GM23338 (cell line): Measurements from ENCODE around the gene MVB12B. TPM values are rescaled to one million over a fixed set of nuclear protein-coding genes. Genes with fewer than 3 reads are reported as not detected.

ENCODE experiments used
- ATAC-seq: fragments of 200-7000 bp; cut with Tn5 transposase; 3 replicates; pipeline ENCODE4 v1.9.1; 2020
- DNase-seq: peaks from one replicate; pipeline ENCODE4 v3.0.0-alpha.2; 2015; ENCODE audit warnings: low spot score
- H2AFZ ChIP-seq: fragments of 200-600 bp; sonication (generic); 2 replicates; pipeline ENCODE4 v1.8.0; 2016; ENCODE audit warnings: antibody characterized with exemption, mild to moderate bottlenecking, moderate library complexity
- H3F3A ChIP-seq: fragments of 200-600 bp; sonication (generic); replicated peaks from 2 replicates; pipeline ENCODE4 v1.8.0; 2017; ENCODE audit warnings: antibody characterized with exemption, mixed run types, low read depth
- H3K27ac ChIP-seq: fragments of 200-600 bp; sonication (generic); 2 replicates; pipeline ENCODE4 v1.6.1; 2016; ENCODE audit warnings: low read depth
- H3K27me3 ChIP-seq: fragments of 200-600 bp; sonication (generic); 2 replicates; pipeline ENCODE4 v1.8.0; 2016; ENCODE audit warnings: mild to moderate bottlenecking, mixed run types, moderate library complexity; ENCODE audit not compliant: insufficient read depth
- H3K36me3 ChIP-seq: fragments of 200-600 bp; sonication (generic); 2 replicates; pipeline ENCODE4 v1.8.0; 2016; ENCODE audit warnings: mild to moderate bottlenecking; ENCODE audit not compliant: insufficient read depth
- H3K4me1 ChIP-seq: fragments of 200-600 bp; sonication (generic); 2 replicates; pipeline ENCODE4 v1.8.0; 2016; ENCODE audit warnings: mild to moderate bottlenecking, moderate library complexity; ENCODE audit not compliant: insufficient read depth
- H3K4me2 ChIP-seq: fragments of 200-600 bp; sonication (generic); 2 replicates; pipeline ENCODE4 v1.7.1; 2017; ENCODE audit warnings: mixed run types
- H3K4me3 ChIP-seq: fragments of 200-600 bp; sonication (generic); 2 replicates; pipeline ENCODE4 v1.6.1; 2016; ENCODE audit warnings: mixed run types
- H3K79me2 ChIP-seq: fragments of 200-600 bp; sonication (generic); replicated peaks from 2 replicates; pipeline ENCODE4 v1.8.0; 2017; ENCODE audit warnings: mild to moderate bottlenecking; ENCODE audit not compliant: insufficient read depth
- H3K9me2 ChIP-seq: fragments of 200-600 bp; sonication (generic); 2 replicates; pipeline ENCODE4 v1.8.0; 2017; ENCODE audit not compliant: insufficient read depth
- H4K20me1 ChIP-seq: fragments of 200-600 bp; sonication (generic); replicated peaks from 2 replicates; pipeline ENCODE4 v1.8.0; 2017; ENCODE audit warnings: mild to moderate bottlenecking; ENCODE audit not compliant: insufficient read depth
- H3K27ac Mint-ChIP-seq: 2 replicates; pipeline ENCODE4 v1.8.0; 2020; ENCODE audit warnings: inconsistent platforms, mild to moderate bottlenecking, moderate library complexity, mixed read lengths
- H3K27me3 Mint-ChIP-seq: 3 replicates; pipeline ENCODE4 v1.8.0; 2022; ENCODE audit warnings: low read depth, mild to moderate bottlenecking, moderate library complexity, mixed read lengths, inconsistent platforms; ENCODE audit not compliant: insufficient read depth, poor library complexity
- H3K36me3 Mint-ChIP-seq: 3 replicates; pipeline ENCODE4 v1.8.0; 2021; ENCODE audit warnings: low read depth, mild to moderate bottlenecking, inconsistent platforms, moderate library complexity, mixed read lengths
- H3K4me1 Mint-ChIP-seq: 3 replicates; pipeline ENCODE4 v1.8.0; 2020; ENCODE audit warnings: mild to moderate bottlenecking, inconsistent platforms, mixed read lengths
- H3K4me3 Mint-ChIP-seq: 3 replicates; pipeline ENCODE4 v1.8.0; 2021; ENCODE audit warnings: moderate library complexity, mild to moderate bottlenecking, inconsistent platforms, mixed read lengths
- H3K9me3 Mint-ChIP-seq: 3 replicates; pipeline ENCODE4 v1.8.0; 2020; ENCODE audit warnings: moderate library complexity, mild to moderate bottlenecking, inconsistent platforms, mixed read lengths
- CTCF ChIP-seq, 2 experiments: fragments of 200-600 bp in 1 of 2; sonication (generic) in 1 of 2; conservative IDR thresholded peaks; 2 replicates each; pipeline versions ENCODE4 v1.5.1 to v1.6.1; 2016 to 2017; ENCODE audit warnings: antibody characterized with exemption in 2 of 2, low read depth in 2 of 2, mild to moderate bottlenecking in 2 of 2, moderate library complexity in 1 of 2
- ETS1 ChIP-seq: IDR thresholded peaks from 2 replicates; pipeline ENCODE4 v1.6.1; 2016; ENCODE audit warnings: antibody characterized with exemption
- EZH2 ChIP-seq: fragments of 200-600 bp; sonication (generic); IDR thresholded peaks from one replicate; pipeline ENCODE4 v1.8.0; 2017; ENCODE audit warnings: antibody characterized with exemption, mild to moderate bottlenecking, low read depth; ENCODE audit not compliant: unreplicated experiment
- EZH2phosphoT487 ChIP-seq: fragments of 200-600 bp; sonication (generic); IDR thresholded peaks from one replicate; pipeline ENCODE4 v1.8.1; 2018; ENCODE audit warnings: antibody characterized with exemption; ENCODE audit not compliant: unreplicated experiment
- JUNB ChIP-seq: IDR thresholded peaks from one replicate; pipeline ENCODE4 v1.6.1; 2016; ENCODE audit warnings: antibody characterized with exemption; ENCODE audit not compliant: unreplicated experiment
- NANOG ChIP-seq: IDR thresholded peaks from 2 replicates; pipeline ENCODE4 v1.6.1; 2016; ENCODE audit warnings: antibody characterized with exemption, borderline replicate concordance
- POLR2AphosphoS5 ChIP-seq: IDR thresholded peaks from 2 replicates; pipeline ENCODE4 v1.6.1; 2016; ENCODE audit warnings: antibody characterized with exemption, low read depth
- STAT1 ChIP-seq: IDR thresholded peaks from one replicate; pipeline ENCODE4 v1.6.1; 2016; ENCODE audit warnings: antibody characterized with exemption; ENCODE audit not compliant: unreplicated experiment
- ZNF331 ChIP-seq: fragments of 250-450 bp; sonication (Bioruptor Pico); IDR thresholded peaks from 2 replicates; pipeline ENCODE4 v1.5.0; 2020; ENCODE audit warnings: low read depth, mild to moderate bottlenecking, moderate library complexity
- ZNF462 ChIP-seq: fragments of 250-450 bp; sonication (Bioruptor Pico); IDR thresholded peaks from 2 replicates; pipeline ENCODE4 v1.5.0; 2020; ENCODE audit warnings: mild to moderate bottlenecking, moderate library complexity
- polyA plus RNA-seq: library from polyadenylated mRNA; unstranded; fragments of >200 nt; fragmentation: Nextera tagmentation; extraction: Ambion mirVana; gene quantifications from 2 replicates; pipeline ENCODE4 v1.2.1, GENCODE V29; 2016
- total RNA-seq: library from RNA; depleted of rRNA; stranded (reverse); fragments of >200 nt; shearing (Covaris generic); gene quantifications from 2 replicates; pipeline ENCODE4 v1.2.3, GENCODE V29; 2014

MVB12B gene
- total and polyA plus RNA-seq, 2 experiments from 2014 or later: 1.9 to 6.6 TPM

DNA sequence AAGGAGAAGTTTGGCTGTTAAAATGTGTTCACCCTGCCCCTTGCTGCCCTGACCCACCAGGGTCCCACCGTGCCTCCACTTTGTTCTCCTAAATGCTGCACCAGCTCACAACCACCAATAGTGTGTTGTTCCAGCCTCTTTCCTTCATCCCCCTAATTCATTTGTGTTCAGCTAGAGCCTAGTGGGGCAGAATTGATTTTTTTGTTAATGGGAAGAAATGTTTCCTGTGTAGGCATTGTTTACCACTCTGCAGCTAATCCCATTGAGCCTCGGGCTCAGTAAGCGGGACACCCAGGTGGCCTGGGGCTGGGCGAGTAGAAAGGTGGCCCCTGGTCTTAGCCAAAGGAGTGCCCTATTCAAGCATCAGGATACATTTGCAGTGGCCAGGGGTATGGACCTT lies 127.6 kb downstream of the MVB12B start:
- H3K4me1 Mint-ChIP-seq: peaks cover 12% of the 10 kb centered on the region
- H3K4me3 Mint-ChIP-seq: no peak overlapping the region
- H3K9me2 ChIP-seq: no peaks in the 10 kb centered on the region
- no peaks in the 10 kb centered on the region for H3K27me3 ChIP-seq
- no peaks in the 10 kb centered on the region for H3K36me3 Mint-ChIP-seq
- no peaks in the 10 kb centered on the region for H4K20me1 ChIP-seq
- no peaks in the 10 kb centered on the region for H3K36me3 ChIP-seq
- TF ChIP-seq STAT1 (no peak), ZNF462 (CRISPR knock-in tag) (no peak), ZNF331 (CRISPR knock-in tag) (no peak), ETS1 (no peak), NANOG (no peak), EZH2phosphoT487 (no peak), CTCF (conservative IDR thresholded peaks at IDR 0.05; ENCODE audit: low read depth in 2 of 2) (no peak), EZH2 (no peak), JUNB (no peak), POLR2AphosphoS5 (no peak)
- no peak overlapping the region for H3K27ac Mint-ChIP-seq
- H3K27me3 Mint-ChIP-seq: peaks cover 2% of the 10 kb centered on the region
- no peaks in the 10 kb centered on the region for H3K4me1 ChIP-seq
- H2AFZ ChIP-seq: no peak overlapping the region
- no peak overlapping the region for H3K4me2 ChIP-seq
- no peak overlapping the region for H3K27ac ChIP-seq
- DNase-seq (no peak), ATAC-seq (peak; percentile 58)
- no peaks in the 10 kb centered on the region for H3K79me2 ChIP-seq
- H3K4me3 ChIP-seq: no peak overlapping the region
- no peaks in the 10 kb centered on the region for H3F3A ChIP-seq
- no peaks in the 10 kb centered on the region for H3K9me3 Mint-ChIP-seq
